H1 (cell line): ENCODE results near the gene CD34. TPM values are rescaled to one million over a fixed set of nuclear protein-coding genes. Genes with fewer than 3 reads are reported as not detected.

ENCODE experiments used
- CTCF ChIA-PET: fragments of 300-600 bp; sonication (Branson Sonifier 250); formaldehyde crosslinking; loops from one replicate; lab custom pipeline; 2021; ENCODE audit not compliant: partially characterized antibody; lab: Charles Lee
- POLR2A ChIA-PET: fragments of 300-600 bp; sonication (Branson Sonifier 250); formaldehyde crosslinking; loops from one replicate; lab custom pipeline; 2021; ENCODE audit warnings: inconsistent platforms; ENCODE audit not compliant: partially characterized antibody; lab: Charles Lee
- DNase-seq, 2 experiments: peaks; one replicate each; pipeline versions ENCODE4 v3.0.0 to v3.0.0-alpha.2; 2010 to 2022; ENCODE audit warnings: low spot score in 2 of 2, low read depth in 1 of 2, mixed read lengths in 1 of 2
- FAIRE-seq: peaks from 2 replicates; lab custom pipeline; 2011; peaks lifted over from hg19 to GRCh38; lab: Jason Lieb, UNC
- H2AFZ ChIP-seq: 2 replicates; pipeline ENCODE4 v1.8.1; 2012; ENCODE audit warnings: low read length, inconsistent platforms
- H2AK5ac ChIP-seq: 2 replicates; pipeline ENCODE4 v1.6.1; 2013; ENCODE audit warnings: low read depth, low read length
- H2BK120ac ChIP-seq: replicated peaks from 2 replicates; pipeline ENCODE3; 2013; ENCODE audit warnings: low read depth, low read length, inconsistent platforms
- H2BK12ac ChIP-seq: 2 replicates; pipeline ENCODE4 v1.6.1; 2013; ENCODE audit warnings: low read depth, low read length
- H2BK15ac ChIP-seq: 2 replicates; pipeline ENCODE4 v1.6.1; 2013; ENCODE audit warnings: low read length
- H2BK20ac ChIP-seq: 2 replicates; pipeline ENCODE4 v1.6.1; 2013; ENCODE audit warnings: low read length
- H2BK5ac ChIP-seq: 2 replicates; pipeline ENCODE4 v1.6.1; 2013; ENCODE audit warnings: low read depth, low read length
- H3K14ac ChIP-seq: 2 replicates; pipeline ENCODE4 v1.6.1; 2013; ENCODE audit warnings: inconsistent platforms; ENCODE audit not compliant: insufficient read length
- H3K18ac ChIP-seq: 2 replicates; pipeline ENCODE4 v1.6.1; 2013; ENCODE audit warnings: low read length; ENCODE audit errors: extremely low read depth
- H3K23ac ChIP-seq: 2 replicates; pipeline ENCODE4 v1.6.1; 2013; ENCODE audit warnings: inconsistent platforms; ENCODE audit not compliant: insufficient read length
- H3K23me2 ChIP-seq: 2 replicates; pipeline ENCODE4 v1.6.1; 2013; ENCODE audit warnings: low read depth, low read length
- H3K27ac ChIP-seq: 2 replicates; pipeline ENCODE4 v1.6.1; 2011; ENCODE audit warnings: low read depth, low read length, inconsistent platforms
- H3K27me3 ChIP-seq, 4 experiments: replicated peaks in 1 of 4; 1 replicate in 1 of 4; 2 replicates in 3 of 4; pipeline versions ENCODE4 v1.6.1 to v1.8.1; 2011 to 2013; ENCODE audit warnings: low read length in 3 of 4, mild to moderate bottlenecking in 3 of 4, inconsistent platforms in 2 of 4, mixed read lengths in 2 of 4, moderate library complexity in 1 of 4; ENCODE audit not compliant: control insufficient read depth in 3 of 4, insufficient read depth in 3 of 4; ENCODE audit errors: extremely low read depth in 1 of 4
- H3K36me3 ChIP-seq, 4 experiments: 2 replicates each; pipeline versions ENCODE4 v1.6.1 to v1.8.1; 2011 to 2013; ENCODE audit warnings: mild to moderate bottlenecking in 4 of 4, low read length in 3 of 4, moderate library complexity in 2 of 4, control low read depth in 1 of 4, inconsistent platforms in 1 of 4; ENCODE audit not compliant: insufficient read depth in 4 of 4, control insufficient read depth in 2 of 4
- H3K4ac ChIP-seq: replicated peaks from 2 replicates; pipeline ENCODE3; 2013; ENCODE audit warnings: low read length, low read depth, mixed read lengths, inconsistent platforms; ENCODE audit not compliant: insufficient read length
- H3K4me1 ChIP-seq, 4 experiments: replicated peaks in 1 of 4; 1 replicate in 1 of 4; 2 replicates in 3 of 4; pipeline versions ENCODE4 v1.6.1 to v1.8.1; 2011 to 2013; ENCODE audit warnings: low read length in 3 of 4, inconsistent platforms in 2 of 4, mixed read lengths in 1 of 4; ENCODE audit not compliant: insufficient read depth in 4 of 4, control insufficient read depth in 3 of 4
- H3K4me2 ChIP-seq, 2 experiments: 2 replicates each; pipeline versions ENCODE4 v1.6.1 to v1.8.1; 2011 to 2013; ENCODE audit warnings: low read depth in 2 of 2, low read length in 2 of 2, control low read depth in 1 of 2, inconsistent platforms in 1 of 2, mild to moderate bottlenecking in 1 of 2; ENCODE audit not compliant: insufficient read depth in 1 of 2
- H3K4me3 ChIP-seq, 4 experiments: fragments of 200-600, 300-600 bp in 1 of 4; sonication (generic), shearing (Covaris generic), sonication (Bioruptor Twin) in 1 of 4; 2 replicates each; pipeline versions ENCODE4 v1.5.1 to v1.8.1; 2011 to 2016; ENCODE audit warnings: low read length in 4 of 4, low read depth in 3 of 4, control low read depth in 2 of 4, inconsistent platforms in 2 of 4, mild to moderate bottlenecking in 2 of 4, mixed read lengths in 1 of 4, moderate library complexity in 1 of 4; ENCODE audit not compliant: insufficient read depth in 2 of 4; ENCODE audit errors: extremely low read depth in 1 of 4
- H3K56ac ChIP-seq: replicated peaks from 2 replicates; pipeline ENCODE3; 2013; ENCODE audit warnings: low read depth, mild to moderate bottlenecking, mixed read lengths, low read length, inconsistent platforms; ENCODE audit not compliant: insufficient read length
- H3K79me1 ChIP-seq: 2 replicates; pipeline ENCODE4 v1.6.1; 2013; ENCODE audit warnings: low read depth, low read length, control low read depth
- H3K79me2 ChIP-seq, 2 experiments: 2 replicates each; pipeline versions ENCODE4 v1.6.1 to v1.8.1; 2012 to 2013; ENCODE audit warnings: low read length in 2 of 2, mild to moderate bottlenecking in 2 of 2, inconsistent platforms in 1 of 2; ENCODE audit not compliant: insufficient read depth in 2 of 2, control insufficient read depth in 1 of 2
- H3K9ac ChIP-seq, 4 experiments: replicated peaks in 1 of 4; 1 replicate in 1 of 4; 2 replicates in 3 of 4; pipeline versions ENCODE4 v1.6.1 to v1.8.1; 2011 to 2013; ENCODE audit warnings: low read depth in 3 of 4, low read length in 3 of 4, control low read depth in 2 of 4, mild to moderate bottlenecking in 2 of 4, moderate library complexity in 2 of 4, inconsistent platforms in 1 of 4; ENCODE audit errors: extremely low read depth in 1 of 4
- H3K9me3 ChIP-seq, 2 experiments: 2 replicates each; pipeline versions ENCODE4 v1.6.1 to v1.8.1; 2012 to 2013; ENCODE audit warnings: mild to moderate bottlenecking in 2 of 2, moderate library complexity in 2 of 2, control low read depth in 1 of 2, inconsistent platforms in 1 of 2, low read depth in 1 of 2, low read length in 1 of 2, mixed read lengths in 1 of 2; ENCODE audit not compliant: insufficient read depth in 2 of 2
- H4K20me1 ChIP-seq, 2 experiments: replicated peaks in 1 of 2; 2 replicates each; pipeline versions ENCODE3 to v1.8.1; 2011 to 2013; ENCODE audit warnings: inconsistent platforms in 2 of 2, low read length in 2 of 2, mild to moderate bottlenecking in 1 of 2; ENCODE audit not compliant: insufficient read depth in 2 of 2, control insufficient read depth in 1 of 2
- H4K5ac ChIP-seq: 2 replicates; pipeline ENCODE4 v1.6.1; 2013; ENCODE audit warnings: low read length, low read depth, mixed read lengths, inconsistent platforms; ENCODE audit not compliant: insufficient read length
- H4K8ac ChIP-seq: 2 replicates; pipeline ENCODE4 v1.8.0; 2013; ENCODE audit warnings: mild to moderate bottlenecking, moderate library complexity, low read length, inconsistent platforms; ENCODE audit not compliant: insufficient read depth; ENCODE audit errors: extremely low read depth
- H4K91ac ChIP-seq: replicated peaks from 2 replicates; pipeline ENCODE3; 2013; ENCODE audit warnings: low read length, mixed read lengths, inconsistent platforms; ENCODE audit not compliant: insufficient read length
- BCL11A ChIP-seq, 2 experiments: IDR thresholded peaks; one replicate each; pipeline ENCODE4 v1.6.1; 2011; ENCODE audit warnings: low read depth in 2 of 2, low read length in 2 of 2, mild to moderate bottlenecking in 2 of 2
- CHD2 ChIP-seq: IDR thresholded peaks from 2 replicates; pipeline ENCODE4 v1.6.1; 2012; ENCODE audit warnings: low read length, improper control_type of control experiment
- E2F6 ChIP-seq: IDR thresholded peaks from 2 replicates; pipeline ENCODE4 v1.6.1; 2012; ENCODE audit warnings: inconsistent platforms
- EP300 ChIP-seq, 2 experiments: IDR thresholded peaks; 1 replicate in 1 of 2; 2 replicates in 1 of 2; pipeline ENCODE4 v1.6.1; 2011 to 2012; ENCODE audit warnings: low read depth in 2 of 2, low read length in 2 of 2, mild to moderate bottlenecking in 2 of 2, borderline replicate concordance in 1 of 2, inconsistent platforms in 1 of 2, moderate library complexity in 1 of 2
- GTF2F1 ChIP-seq: IDR thresholded peaks from 2 replicates; pipeline ENCODE4 v1.6.1; 2012; ENCODE audit warnings: low read depth, low read length, improper control_type of control experiment, borderline replicate concordance
- HDAC6 ChIP-seq: IDR thresholded peaks from one replicate; pipeline ENCODE4 v1.7.1; 2012; ENCODE audit warnings: low read depth, mild to moderate bottlenecking, inconsistent platforms, low read length, moderate library complexity
- JUN ChIP-seq: IDR thresholded peaks from 2 replicates; pipeline ENCODE4 v1.6.1; 2011; ENCODE audit warnings: low read depth, mild to moderate bottlenecking, improper control_type of control experiment, low read length
- KDM1A ChIP-seq: fragments of 200-600, 300-600 bp; sonication (generic); IDR thresholded peaks from 2 replicates; pipeline ENCODE4 v1.7.1; 2016; ENCODE audit warnings: mild to moderate bottlenecking, low read length, borderline replicate concordance
- KDM4A ChIP-seq: IDR thresholded peaks from one replicate; pipeline ENCODE4 v1.7.1; 2012; ENCODE audit warnings: low read depth, mild to moderate bottlenecking, moderate library complexity, low read length, inconsistent platforms; ENCODE audit not compliant: severe bottlenecking
- POLR2AphosphoS5 ChIP-seq: IDR thresholded peaks from 2 replicates; pipeline ENCODE4 v1.6.1; 2011; ENCODE audit warnings: low read depth, low read length
- RAD21 ChIP-seq, 2 experiments: IDR thresholded peaks in 1 of 2; conservative IDR thresholded peaks in 1 of 2; 2 replicates each; pipeline ENCODE4 v1.6.1; 2011; ENCODE audit warnings: low read depth in 2 of 2, low read length in 2 of 2, improper control_type of control experiment in 1 of 2, inconsistent platforms in 1 of 2, mild to moderate bottlenecking in 1 of 2, moderate library complexity in 1 of 2
- RFX5 ChIP-seq: IDR thresholded peaks from 2 replicates; pipeline ENCODE4 v1.6.1; 2011; ENCODE audit warnings: low read depth, low read length, improper control_type of control experiment, borderline replicate concordance
- SP1 ChIP-seq: IDR thresholded peaks from 2 replicates; pipeline ENCODE4 v1.6.1; 2011; ENCODE audit warnings: low read depth, low read length
- SP4 ChIP-seq: IDR thresholded peaks from 2 replicates; pipeline ENCODE4 v1.6.1; 2012; ENCODE audit warnings: low read length, inconsistent platforms
- TAF1 ChIP-seq: IDR thresholded peaks from 2 replicates; pipeline ENCODE4 v1.6.1; 2011; ENCODE audit warnings: mild to moderate bottlenecking, low read depth, low read length
- TCF12 ChIP-seq: IDR thresholded peaks from 2 replicates; pipeline ENCODE4 v1.6.1; 2011; ENCODE audit warnings: low read depth, mild to moderate bottlenecking, low read length
- polyA plus RNA-seq, 7 experiments: library from polyadenylated mRNA; depleted of rRNA in 3 of 7; stranded (reverse) in 5 of 7; unstranded in 2 of 7; fragments of >200 nt in 5 of 7; fragments of 200-250 nt in 2 of 7; gene quantifications; 1 replicate in 5 of 7; 2 replicates in 1 of 7; 4 replicates in 1 of 7; pipeline versions ENCODE4 v1.2.1 to v1.2.3, GENCODE V29; 2011 to 2013; ENCODE audit warnings: missing spikeins in 2 of 7, mixed read lengths in 2 of 7
- total RNA-seq: library from RNA; stranded (reverse); fragmentation: NEBNext Ultra II Directional; extraction: Animal tissue kit (Norgen Biotek cat#: 25700); gene quantifications from 2 replicates; pipeline ENCODE4 v1.2.1, GENCODE V29; 2021

CD34 gene
- total and polyA plus RNA-seq, 2 of the 8 experiments (the other 6 are each of a cell fraction or from before 2014, with no cell fraction given): 0.39 to 0.54 TPM

GRCh38 chr1:207839083-207839413 is 71.9 kb downstream of the CD34 start:
- no peak overlapping the region for H3K9ac ChIP-seq
- no peak overlapping the region for H2BK12ac ChIP-seq
- no peaks in the 10 kb centered on the region for H4K20me1 ChIP-seq
- POLR2A ChIA-PET: interaction anchor here (1.0 to 1.1 kb wide), 2 partner anchors 9 to 10 kb away, joined by 3 to 4 read pairs; no protein-coding TSS in a partner anchor
- H4K5ac ChIP-seq: no peak overlapping the region
- H3K36me3 ChIP-seq: no peaks in the 10 kb centered on the region
- H3K4me2 ChIP-seq: no peak overlapping the region
- no peak overlapping the region for H3K4ac ChIP-seq
- FAIRE-seq (no peak), DNase-seq (no peak)
- no peaks in the 10 kb centered on the region for H3K27me3 ChIP-seq
- H3K23me2 ChIP-seq: no peaks in the 10 kb centered on the region
- no peak overlapping the region for H2AK5ac ChIP-seq
- H4K8ac ChIP-seq: no peak overlapping the region
- H3K18ac ChIP-seq: no peak overlapping the region
- no peak overlapping the region for H3K23ac ChIP-seq
- no peak overlapping the region for H2BK120ac ChIP-seq
- peaks cover 0 to 3% (median 1%) of the 10 kb centered on the region in 4 experiments; a peak in 3 of 7 replicates for H3K4me1 ChIP-seq
- H3K79me2 ChIP-seq: no peaks in the 10 kb centered on the region
- H2AFZ ChIP-seq: no peak overlapping the region
- no peaks in the 10 kb centered on the region for H3K79me1 ChIP-seq
- no peak overlapping the region for H2BK15ac ChIP-seq
- no peak overlapping the region for H2BK5ac ChIP-seq
- no peaks in the 10 kb centered on the region for H3K9me3 ChIP-seq
- no peak overlapping the region for H3K14ac ChIP-seq
- no peak overlapping the region for H3K27ac ChIP-seq
- H2BK20ac ChIP-seq: no peak overlapping the region
- CTCF ChIA-PET: interaction anchor here (0.6 to 7.3 kb wide), 12 partner anchors 9 to 1926 kb away, joined by 3 to 56 read pairs (median 8); no protein-coding TSS in a partner anchor
- no peak overlapping the region for H3K4me3 ChIP-seq
- H4K91ac ChIP-seq: no peak overlapping the region
- no peak overlapping the region for H3K56ac ChIP-seq
- no peak for TF ChIP-seq HDAC6
- TF ChIP-seq EP300 (IDR thresholded peaks at IDR 0.05; ENCODE audit: borderline replicate concordance in 1 of 2, low read depth in 2 of 2, low read length in 2 of 2): no peak
- no peak for TF ChIP-seq RAD21 (IDR thresholded peaks at IDR 0.05 in 1 of 2, conservative IDR thresholded peaks at IDR 0.05 in 1 of 2; ENCODE audit: low read depth in 2 of 2, low read length in 2 of 2)
- TF ChIP-seq E2F6: no peak
- no peak for TF ChIP-seq KDM4A
- no peak for TF ChIP-seq BCL11A (IDR thresholded peaks at IDR 0.05; ENCODE audit: low read depth in 2 of 2, low read length in 2 of 2)
- no peak for TF ChIP-seq SP4
- TF ChIP-seq RFX5: no peak
- no peak for TF ChIP-seq JUN
- no peak for TF ChIP-seq GTF2F1
- no peak for TF ChIP-seq POLR2AphosphoS5
- TF ChIP-seq SP1: no peak
- TF ChIP-seq TAF1: no peak
- no peak for TF ChIP-seq CHD2
- TF ChIP-seq KDM1A: no peak
- no peak for TF ChIP-seq TCF12
